ENCODE measurements around the gene COPS7B. TPM values are rescaled to one million over a fixed set of nuclear protein-coding genes. Genes with fewer than 3 reads are reported as not detected.

The COPS7B gene
- total and polyA plus RNA-seq, 10 of the 15 experiments (the other 5 are each of a cell fraction or from before 2014, with no cell fraction given): 6.3 to 58.8 (median 40.4) TPM

DNA sequence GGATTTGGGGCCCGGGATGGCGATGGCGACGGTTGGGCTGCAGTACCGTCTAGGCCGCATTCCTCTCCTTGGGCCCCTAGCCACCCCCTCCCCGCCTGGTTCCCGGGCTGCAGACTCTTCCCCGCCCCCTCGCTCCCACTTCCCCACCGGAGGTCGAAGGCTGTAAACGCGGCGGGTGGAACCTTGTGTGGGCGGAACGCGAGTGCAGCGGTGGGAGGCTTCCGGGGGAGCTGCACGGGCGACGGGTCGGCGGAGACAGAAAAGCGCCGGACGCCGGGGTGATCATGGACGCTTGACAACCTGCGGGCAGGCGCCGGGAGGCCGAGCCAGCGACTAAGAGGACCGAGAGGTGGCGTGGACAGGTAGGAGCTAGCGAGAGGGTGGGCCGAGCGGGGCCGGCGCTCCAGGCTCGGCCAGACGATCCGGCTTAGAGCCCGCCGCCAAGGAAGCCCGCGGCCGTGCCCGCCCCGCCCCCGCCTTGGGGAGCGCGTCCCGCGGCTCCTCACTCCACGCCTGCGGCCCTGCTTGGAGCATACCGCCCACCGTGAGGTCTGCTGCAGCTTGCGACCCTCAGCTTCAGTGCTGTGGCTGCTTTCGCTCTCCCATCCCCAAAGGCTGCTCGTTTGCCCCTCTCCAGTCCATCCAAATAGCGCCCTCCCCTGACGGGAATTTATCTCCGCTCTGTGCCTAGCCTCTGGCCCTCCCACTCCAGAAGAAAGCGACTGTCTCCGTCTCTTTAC lies at the start of gene COPS7B (continued):
- TF ChIP-seq SIN3A (IDR thresholded peaks at IDR 0.05; ENCODE audit: low read depth, low read length) (peak; percentile 95), EP300 (IDR thresholded peaks at IDR 0.05; ENCODE audit: borderline replicate concordance in 1 of 2, control insufficient read depth in 1 of 2, low read depth in 2 of 2, low read length in 2 of 2) (peak; percentile 12 to 63; a peak in 1 of 4 replicates), GATAD2B (conservative IDR thresholded peaks at IDR 0.05; ENCODE audit: low read depth) (peak; percentile 72; the same call in 1 of the 2 replicates), TCF3 (IDR thresholded peaks at IDR 0.05; ENCODE audit: borderline replicate concordance, insufficient read depth, low read depth, low read length) (peak; percentile 85), JUND (IDR thresholded peaks at IDR 0.05; ENCODE audit: low read depth, low read length) (0 out of 2 replicates have a peak, but pooled peaks have one; percentile 57), MXI1 (IDR thresholded peaks at IDR 0.05; ENCODE audit: low read depth, low read length) (peak; percentile 93), HCFC1 (IDR thresholded peaks at IDR 0.05; ENCODE audit: low read length) (peak; percentile 94), SMAD5 (IDR thresholded peaks at IDR 0.05; ENCODE audit: low read depth) (peak; percentile 68; the same call in 1 of the 2 replicates), ATF7 (IDR thresholded peaks at IDR 0.05; ENCODE audit: low read depth) (0 out of 2 replicates have a peak, but pooled peaks have one; percentile 8), YBX1 (IDR thresholded peaks at IDR 0.05) (no peak), ZNF207 (IDR thresholded peaks at IDR 0.05; ENCODE audit: borderline replicate concordance) (peak; percentile 81), RB1 (IDR thresholded peaks at IDR 0.05; ENCODE audit: borderline replicate concordance) (peak; percentile 76; the same call in 1 of the 2 replicates), CHD4 (IDR thresholded peaks at IDR 0.05) (no peak), STAT3 (IDR thresholded peaks at IDR 0.05; ENCODE audit: low read depth, low read length) (no peak), EED (IDR thresholded peaks at IDR 0.05; ENCODE audit: low read depth) (peak; percentile 62), KLF5 (IDR thresholded peaks at IDR 0.05; ENCODE audit: partially characterized antibody) (peak; percentile 63), TCF12 (IDR thresholded peaks at IDR 0.05; ENCODE audit: low read depth, low read length) (peak; percentile 76), YY1 (IDR thresholded peaks at IDR 0.05; ENCODE audit: low read depth, low read length) (peak; percentile 98), CREM (IDR thresholded peaks at IDR 0.05; ENCODE audit: low read depth) (peak; percentile 84)
- TF ChIP-seq, protein P1, sequence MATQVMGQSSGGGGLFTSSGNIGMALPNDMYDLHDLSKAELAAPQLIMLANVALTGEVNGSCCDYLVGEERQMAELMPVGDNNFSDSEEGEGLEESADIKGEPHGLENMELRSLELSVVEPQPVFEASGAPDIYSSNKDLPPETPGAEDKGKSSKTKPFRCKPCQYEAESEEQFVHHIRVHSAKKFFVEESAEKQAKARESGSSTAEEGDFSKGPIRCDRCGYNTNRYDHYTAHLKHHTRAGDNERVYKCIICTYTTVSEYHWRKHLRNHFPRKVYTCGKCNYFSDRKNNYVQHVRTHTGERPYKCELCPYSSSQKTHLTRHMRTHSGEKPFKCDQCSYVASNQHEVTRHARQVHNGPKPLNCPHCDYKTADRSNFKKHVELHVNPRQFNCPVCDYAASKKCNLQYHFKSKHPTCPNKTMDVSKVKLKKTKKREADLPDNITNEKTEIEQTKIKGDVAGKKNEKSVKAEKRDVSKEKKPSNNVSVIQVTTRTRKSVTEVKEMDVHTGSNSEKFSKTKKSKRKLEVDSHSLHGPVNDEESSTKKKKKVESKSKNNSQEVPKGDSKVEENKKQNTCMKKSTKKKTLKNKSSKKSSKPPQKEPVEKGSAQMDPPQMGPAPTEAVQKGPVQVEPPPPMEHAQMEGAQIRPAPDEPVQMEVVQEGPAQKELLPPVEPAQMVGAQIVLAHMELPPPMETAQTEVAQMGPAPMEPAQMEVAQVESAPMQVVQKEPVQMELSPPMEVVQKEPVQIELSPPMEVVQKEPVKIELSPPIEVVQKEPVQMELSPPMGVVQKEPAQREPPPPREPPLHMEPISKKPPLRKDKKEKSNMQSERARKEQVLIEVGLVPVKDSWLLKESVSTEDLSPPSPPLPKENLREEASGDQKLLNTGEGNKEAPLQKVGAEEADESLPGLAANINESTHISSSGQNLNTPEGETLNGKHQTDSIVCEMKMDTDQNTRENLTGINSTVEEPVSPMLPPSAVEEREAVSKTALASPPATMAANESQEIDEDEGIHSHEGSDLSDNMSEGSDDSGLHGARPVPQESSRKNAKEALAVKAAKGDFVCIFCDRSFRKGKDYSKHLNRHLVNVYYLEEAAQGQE (IDR thresholded peaks at IDR 0.05; ENCODE audit: low read depth, low read length): peak; percentile 32; the same call in 1 of the 2 replicates
- TF ChIP-seq, protein P2, sequence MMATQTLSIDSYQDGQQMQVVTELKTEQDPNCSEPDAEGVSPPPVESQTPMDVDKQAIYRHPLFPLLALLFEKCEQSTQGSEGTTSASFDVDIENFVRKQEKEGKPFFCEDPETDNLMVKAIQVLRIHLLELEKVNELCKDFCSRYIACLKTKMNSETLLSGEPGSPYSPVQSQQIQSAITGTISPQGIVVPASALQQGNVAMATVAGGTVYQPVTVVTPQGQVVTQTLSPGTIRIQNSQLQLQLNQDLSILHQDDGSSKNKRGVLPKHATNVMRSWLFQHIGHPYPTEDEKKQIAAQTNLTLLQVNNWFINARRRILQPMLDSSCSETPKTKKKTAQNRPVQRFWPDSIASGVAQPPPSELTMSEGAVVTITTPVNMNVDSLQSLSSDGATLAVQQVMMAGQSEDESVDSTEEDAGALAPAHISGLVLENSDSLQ (IDR thresholded peaks at IDR 0.05): peak; percentile 50; the same call in 1 of the 2 replicates
- TF ChIP-seq, protein P3, sequence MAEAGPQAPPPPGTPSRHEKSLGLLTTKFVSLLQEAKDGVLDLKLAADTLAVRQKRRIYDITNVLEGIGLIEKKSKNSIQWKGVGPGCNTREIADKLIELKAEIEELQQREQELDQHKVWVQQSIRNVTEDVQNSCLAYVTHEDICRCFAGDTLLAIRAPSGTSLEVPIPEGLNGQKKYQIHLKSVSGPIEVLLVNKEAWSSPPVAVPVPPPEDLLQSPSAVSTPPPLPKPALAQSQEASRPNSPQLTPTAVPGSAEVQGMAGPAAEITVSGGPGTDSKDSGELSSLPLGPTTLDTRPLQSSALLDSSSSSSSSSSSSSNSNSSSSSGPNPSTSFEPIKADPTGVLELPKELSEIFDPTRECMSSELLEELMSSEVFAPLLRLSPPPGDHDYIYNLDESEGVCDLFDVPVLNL (IDR thresholded peaks at IDR 0.05; ENCODE audit: low read depth, low read length): no peak
- TF ChIP-seq, protein P4, sequence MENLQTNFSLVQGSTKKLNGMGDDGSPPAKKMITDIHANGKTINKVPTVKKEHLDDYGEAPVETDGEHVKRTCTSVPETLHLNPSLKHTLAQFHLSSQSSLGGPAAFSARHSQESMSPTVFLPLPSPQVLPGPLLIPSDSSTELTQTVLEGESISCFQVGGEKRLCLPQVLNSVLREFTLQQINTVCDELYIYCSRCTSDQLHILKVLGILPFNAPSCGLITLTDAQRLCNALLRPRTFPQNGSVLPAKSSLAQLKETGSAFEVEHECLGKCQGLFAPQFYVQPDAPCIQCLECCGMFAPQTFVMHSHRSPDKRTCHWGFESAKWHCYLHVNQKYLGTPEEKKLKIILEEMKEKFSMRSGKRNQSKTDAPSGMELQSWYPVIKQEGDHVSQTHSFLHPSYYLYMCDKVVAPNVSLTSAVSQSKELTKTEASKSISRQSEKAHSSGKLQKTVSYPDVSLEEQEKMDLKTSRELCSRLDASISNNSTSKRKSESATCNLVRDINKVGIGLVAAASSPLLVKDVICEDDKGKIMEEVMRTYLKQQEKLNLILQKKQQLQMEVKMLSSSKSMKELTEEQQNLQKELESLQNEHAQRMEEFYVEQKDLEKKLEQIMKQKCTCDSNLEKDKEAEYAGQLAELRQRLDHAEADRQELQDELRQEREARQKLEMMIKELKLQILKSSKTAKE (IDR thresholded peaks at IDR 0.05; ENCODE audit: low read depth, poor library complexity, severe bottlenecking): no peak

Data from GM12878 (cell line).